Measurements from ENCODE around the gene SLC52A1.
"Not testable (repeated sequence)": the region's sequence is repeated elsewhere in the genome, so short reads cannot be mapped to it uniquely, and the experiment has no call there.

GRCh38 chr17:5075472-5075871, 40.2 kb upstream of the SLC52A1 start:
- TF ChIP-seq, protein P1, sequence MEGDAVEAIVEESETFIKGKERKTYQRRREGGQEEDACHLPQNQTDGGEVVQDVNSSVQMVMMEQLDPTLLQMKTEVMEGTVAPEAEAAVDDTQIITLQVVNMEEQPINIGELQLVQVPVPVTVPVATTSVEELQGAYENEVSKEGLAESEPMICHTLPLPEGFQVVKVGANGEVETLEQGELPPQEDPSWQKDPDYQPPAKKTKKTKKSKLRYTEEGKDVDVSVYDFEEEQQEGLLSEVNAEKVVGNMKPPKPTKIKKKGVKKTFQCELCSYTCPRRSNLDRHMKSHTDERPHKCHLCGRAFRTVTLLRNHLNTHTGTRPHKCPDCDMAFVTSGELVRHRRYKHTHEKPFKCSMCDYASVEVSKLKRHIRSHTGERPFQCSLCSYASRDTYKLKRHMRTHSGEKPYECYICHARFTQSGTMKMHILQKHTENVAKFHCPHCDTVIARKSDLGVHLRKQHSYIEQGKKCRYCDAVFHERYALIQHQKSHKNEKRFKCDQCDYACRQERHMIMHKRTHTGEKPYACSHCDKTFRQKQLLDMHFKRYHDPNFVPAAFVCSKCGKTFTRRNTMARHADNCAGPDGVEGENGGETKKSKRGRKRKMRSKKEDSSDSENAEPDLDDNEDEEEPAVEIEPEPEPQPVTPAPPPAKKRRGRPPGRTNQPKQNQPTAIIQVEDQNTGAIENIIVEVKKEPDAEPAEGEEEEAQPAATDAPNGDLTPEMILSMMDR (IDR thresholded peaks at IDR 0.05) = not testable (repeated sequence)
- TF ChIP-seq POLR2A (IDR thresholded peaks at IDR 0.05) = not testable (repeated sequence)
